Fibroblast of skin of left quadriceps (primary cell): ENCODE measurements around the gene ANKRD31.
"Not testable (repeated sequence)": the region's sequence is repeated elsewhere in the genome, so short reads cannot be mapped to it uniquely, and the experiment has no call there.

Source experiments
- DNase-seq, 2 experiments: peaks; one replicate each; pipeline ENCODE4 v3.0.0-alpha.2; 2013; ENCODE audit warnings: low read depth in 2 of 2

The ANKRD31 gene

DNA sequence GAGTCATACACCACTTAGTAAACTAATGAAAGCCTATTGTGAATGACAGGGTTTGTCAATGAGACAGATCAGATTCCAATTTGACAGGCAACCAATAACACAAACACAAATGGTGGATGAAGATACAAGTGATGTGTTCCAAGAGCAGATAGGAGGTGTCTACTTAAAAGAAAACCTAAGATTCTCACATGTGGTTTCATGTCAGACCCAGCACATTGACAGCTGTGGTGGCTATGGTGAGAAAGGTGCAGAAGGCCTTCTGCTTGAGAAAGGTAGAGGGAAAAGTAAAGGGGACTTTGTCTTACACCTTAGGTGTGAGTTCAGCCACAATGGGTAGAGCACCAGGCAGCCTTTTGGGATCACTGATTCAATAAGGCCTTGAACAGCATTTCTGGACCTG is 11.2 kb downstream of the ANKRD31 start:
- DNase-seq: no peak

DNA sequence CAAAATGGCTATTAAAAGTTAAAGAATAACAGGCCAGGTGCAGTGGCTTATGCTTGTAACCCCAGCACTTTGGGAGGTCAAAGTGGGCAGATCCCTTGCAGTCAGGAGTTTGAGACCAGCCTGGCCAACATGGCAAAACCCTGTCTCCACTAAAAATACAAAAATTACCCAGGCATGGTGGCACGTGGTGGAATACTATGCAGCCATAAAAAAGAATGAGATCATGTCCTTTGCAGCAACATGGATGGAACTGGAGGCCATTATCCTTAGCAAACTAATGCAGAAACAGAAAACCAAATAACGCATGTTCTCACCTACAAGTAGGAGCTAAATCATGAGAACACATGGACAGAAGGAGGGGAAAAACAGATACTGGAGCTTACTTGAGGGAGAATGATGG is 15.9 kb downstream of the ANKRD31 start:
- DNase-seq: not testable (repeated sequence)

DNA sequence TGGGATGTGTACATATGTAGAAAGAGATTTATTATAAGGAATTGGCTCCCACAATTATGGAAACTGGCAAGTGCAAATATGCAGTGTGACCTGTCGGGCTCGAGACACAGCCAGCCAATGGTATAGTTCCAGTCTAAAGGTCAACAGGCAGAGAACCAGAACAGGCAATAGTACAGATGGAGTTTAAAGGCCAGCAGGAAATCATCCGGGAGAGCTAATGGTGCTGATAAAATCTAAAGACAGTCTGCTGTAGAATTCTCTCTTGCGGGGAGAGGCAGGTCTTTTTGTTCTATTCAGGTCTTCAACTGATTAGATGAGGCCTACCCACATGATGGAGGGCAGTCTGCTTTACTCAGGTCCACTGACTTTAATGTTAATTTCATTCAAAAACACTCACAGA is 21.8 kb downstream of the ANKRD31 start:
- no peak for DNase-seq

DNA sequence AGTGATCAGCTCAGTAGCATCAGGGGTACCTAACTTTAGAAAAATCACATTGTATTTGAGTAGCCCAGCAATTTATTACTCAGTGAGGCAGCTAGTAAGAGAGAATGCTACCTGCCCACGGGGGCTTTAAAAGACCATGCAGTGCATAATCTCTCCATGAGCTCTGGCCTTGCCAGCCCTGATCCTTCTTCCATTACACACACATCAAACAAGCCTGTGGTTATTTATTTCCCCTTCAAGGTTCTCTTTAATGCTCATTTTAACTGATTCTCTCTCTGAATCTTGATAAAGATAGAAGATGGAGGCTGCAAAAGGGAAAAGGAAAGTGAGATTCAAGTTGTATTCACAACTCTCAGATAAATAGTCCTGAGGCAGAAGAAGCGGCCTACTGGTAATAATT is 22.3 kb downstream of the ANKRD31 start:
- no peak for DNase-seq

DNA sequence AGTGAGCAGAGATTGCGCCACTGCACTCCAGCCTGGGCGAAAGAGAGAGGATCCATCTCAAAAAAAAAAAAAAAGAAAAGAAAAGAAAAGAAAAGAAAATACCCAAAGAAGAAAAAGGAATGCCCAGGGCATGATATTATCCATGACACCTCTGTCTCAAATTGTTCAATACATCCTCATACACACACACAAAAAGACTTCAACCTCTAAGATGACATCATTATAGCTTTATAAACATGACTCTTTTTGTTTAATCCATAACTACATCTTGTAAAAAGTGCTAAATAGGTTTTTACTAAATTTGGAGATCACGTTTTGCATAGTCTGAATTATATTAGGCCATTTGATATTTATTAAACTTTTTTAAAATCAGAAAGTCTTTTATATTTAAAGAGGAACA is 33.1 kb downstream of the ANKRD31 start:
- DNase-seq: no peak

DNA sequence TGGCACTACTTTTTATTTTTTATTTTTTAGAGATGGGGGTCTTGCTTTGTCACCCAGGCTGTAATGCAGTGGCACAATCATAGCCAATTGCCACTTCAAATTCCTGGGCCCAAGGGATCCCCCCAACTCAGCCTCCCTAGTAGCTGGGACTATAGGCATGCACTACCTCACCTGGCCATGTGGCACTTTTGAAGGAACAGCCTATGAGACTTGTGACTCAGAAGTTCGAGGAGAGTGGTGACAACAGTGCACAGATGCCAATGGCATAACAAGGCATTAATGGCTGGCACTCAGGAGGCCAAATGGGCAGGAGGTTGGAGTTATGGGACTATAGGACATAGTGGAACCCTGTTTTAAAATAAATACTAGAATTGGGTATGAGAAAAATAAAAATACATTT is 33.7 kb downstream of the ANKRD31 start:
- no peak for DNase-seq

DNA sequence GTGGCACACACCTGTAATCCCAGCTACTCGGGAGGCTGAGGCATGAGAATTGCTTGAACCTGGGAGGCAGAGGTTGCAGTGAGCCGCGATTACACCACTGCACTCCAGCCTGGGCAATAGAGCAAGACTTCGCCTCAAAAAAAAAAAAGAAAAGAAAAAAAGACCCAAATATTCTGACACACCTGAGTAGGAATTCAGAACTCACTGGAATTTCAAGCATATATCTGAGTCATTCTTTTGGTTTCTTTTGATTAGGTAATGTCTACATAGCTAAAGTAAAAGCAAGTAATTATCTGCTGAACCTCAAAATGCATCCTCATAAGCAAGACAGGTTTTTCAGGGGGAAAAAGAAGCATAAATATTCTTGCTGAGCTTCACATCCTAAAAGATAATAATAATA is 35.9 kb downstream of the ANKRD31 start:
- DNase-seq: no peak

DNA sequence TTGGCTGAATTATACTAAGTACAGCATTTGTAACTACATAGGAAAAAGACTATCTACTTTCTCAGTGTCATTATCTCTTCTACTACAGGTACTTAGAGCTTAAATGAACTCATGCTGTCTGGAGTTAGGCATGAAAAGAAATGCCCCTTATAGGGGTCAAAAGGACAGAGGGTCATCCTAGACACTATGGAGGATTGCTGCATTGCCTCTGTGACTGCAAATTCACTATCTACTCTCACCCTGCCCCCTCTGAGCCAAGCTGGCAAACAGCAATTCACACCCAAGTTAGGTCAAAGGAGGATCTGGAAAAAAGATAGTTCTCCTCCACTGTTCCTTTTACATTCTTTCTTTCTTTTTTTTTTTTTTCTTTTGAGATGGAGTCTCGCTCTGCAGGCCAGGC is 36.7 kb downstream of the ANKRD31 start:
- no peak for DNase-seq

DNA sequence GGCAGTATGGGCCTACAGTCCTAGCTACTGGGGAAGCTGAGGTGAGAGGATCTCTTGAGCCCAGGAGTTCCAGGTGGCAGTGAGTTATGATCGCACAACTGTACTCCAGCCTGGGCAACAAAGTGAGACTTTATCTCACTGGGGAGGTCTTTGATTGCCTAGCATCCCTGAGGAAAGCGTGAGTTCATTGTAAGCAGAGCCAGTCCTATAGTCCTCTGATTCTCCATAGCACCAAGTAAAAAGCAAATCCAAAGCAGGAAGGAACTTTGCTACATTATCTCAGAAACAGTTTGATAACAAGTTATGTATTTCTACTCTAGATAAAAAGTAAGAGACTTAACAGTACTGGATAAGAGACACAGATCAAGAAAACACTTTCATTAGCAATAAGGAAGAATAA is 37.6 kb downstream of the ANKRD31 start:
- DNase-seq: no peak

DNA sequence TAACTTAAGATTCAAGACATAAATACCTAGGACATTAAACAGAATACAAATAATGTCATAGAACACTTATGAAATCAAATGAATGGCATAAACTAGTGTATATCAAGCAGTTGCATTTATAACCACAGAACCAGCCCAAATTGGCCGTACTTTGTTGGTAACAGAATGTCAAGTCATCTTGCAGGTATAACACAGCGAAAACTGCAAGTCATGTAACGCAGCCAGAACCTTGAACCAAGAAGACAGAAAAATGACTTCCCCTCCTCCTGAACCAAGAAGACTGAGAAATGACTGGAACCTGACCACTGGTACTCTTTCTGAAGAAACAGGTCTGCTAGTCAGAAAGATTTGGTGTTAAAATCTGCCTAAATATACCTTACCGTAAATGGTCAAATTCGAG is 38.9 kb downstream of the ANKRD31 start:
- no peak for DNase-seq

DNA sequence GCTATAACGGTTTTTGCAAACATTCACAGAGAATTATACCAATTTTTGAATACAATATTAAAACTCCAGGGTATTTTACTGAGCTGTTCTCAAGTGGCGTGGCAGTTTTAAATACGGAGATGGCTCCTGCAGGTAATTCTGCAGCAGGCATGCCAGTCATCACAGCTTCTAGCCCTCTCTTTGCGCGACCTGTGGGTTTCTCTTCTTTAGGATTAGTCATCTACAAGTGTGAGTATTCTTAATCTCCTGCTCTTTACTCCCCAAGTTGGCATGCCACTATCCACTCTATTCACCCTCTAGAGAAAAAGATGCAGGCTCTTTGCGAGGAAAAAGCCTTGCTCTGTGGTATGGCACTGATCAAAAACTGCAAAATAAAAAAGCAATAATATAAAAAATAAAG is 43.9 kb downstream of the ANKRD31 start:
- DNase-seq: no peak

DNA sequence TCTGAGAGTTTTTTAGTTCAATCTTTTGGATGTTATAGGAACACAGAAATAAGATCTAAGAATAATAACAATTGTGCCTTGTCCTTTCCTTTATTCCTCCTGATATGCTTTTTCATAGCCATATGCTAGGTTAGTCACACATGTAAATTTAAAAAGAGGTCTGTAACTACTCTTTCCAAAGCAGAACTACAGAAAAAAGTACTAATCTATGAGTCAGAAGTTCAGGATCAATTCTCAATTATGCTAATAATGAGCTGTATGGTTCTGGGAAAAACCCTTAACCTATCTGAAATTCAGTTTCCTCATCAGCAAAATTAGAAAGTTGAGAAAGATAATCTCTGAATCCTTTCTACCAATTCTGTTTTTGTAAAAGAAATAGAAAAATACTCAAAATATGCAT is 44.4 kb downstream of the ANKRD31 start:
- no peak for DNase-seq

DNA sequence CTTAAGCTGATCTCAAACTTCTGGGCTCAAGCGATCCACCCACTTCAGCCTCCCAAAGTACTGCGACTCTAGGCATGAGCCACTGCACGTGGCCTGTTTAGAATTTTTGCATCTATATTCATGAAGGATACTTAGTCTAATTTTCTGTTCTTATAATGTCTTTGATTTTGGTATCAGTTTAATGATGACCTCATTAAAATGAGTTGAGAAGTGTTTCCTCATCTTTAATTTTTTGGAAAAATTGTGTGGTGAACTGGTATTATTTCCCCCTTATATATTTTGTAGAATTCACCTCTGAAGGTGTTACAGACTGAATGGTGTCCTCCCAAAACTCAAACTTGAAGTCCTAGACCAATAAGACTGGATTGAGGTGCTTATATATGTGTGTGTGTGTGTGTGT is 46.5 kb downstream of the ANKRD31 start:
- no peak for DNase-seq

DNA sequence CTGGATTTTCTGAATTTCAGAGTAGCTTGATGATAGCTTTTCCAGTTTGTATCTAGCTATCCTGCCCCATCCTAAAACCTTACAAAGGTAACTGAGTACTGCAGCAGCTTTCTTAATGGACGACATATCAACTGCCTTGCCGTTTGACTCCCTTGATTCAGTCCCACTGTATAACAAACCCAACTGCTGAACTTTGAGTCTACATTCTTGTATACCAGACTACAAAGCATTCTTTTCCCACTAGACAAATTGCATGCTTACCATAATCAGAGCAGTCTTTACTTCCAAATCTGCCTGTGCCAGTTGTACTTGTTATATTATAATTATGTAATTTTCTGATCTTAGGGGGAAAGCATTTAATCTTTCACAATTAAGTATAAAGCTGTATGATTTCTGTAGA is 47.3 kb downstream of the ANKRD31 start:
- DNase-seq: no peak

DNA sequence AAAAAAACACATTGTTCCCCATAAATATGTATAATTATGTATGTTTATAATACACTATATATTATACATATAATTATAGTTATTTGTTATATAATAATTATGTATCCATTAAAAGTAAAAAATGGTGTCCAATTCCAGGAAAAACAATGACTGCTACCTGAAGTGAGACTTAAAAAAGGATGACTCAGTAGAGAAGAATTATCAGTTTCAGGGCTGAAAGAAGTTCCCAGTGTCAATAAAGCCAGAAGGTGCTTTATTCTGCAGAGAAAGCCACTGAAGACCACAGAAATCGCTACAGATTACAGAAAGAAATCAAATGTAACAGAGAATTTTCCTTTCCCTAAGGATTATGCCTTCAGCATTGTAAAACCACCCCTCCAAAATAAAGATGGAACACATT is 50.9 kb downstream of the ANKRD31 start:
- DNase-seq: no peak

DNA sequence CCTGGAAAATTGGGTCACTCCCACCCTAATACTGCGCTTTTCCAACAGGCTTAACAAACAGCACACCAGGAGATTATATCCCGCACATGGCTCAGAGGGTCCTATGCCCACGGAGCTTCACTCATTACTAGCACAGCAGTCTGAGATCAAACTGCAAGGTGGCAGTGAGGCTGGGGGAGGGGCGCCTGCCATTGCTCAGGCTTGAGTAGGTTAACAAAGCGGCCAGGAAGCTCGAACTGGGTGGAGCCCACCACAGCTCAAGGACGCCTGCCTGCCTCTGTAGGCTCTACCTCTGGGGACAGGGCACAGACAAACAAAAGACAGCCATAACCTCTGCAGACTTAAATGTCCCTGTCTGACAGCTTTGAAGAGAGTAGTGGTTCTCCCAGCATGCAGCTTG is 60.7 kb downstream of the ANKRD31 start:
- not testable (repeated sequence) for DNase-seq

DNA sequence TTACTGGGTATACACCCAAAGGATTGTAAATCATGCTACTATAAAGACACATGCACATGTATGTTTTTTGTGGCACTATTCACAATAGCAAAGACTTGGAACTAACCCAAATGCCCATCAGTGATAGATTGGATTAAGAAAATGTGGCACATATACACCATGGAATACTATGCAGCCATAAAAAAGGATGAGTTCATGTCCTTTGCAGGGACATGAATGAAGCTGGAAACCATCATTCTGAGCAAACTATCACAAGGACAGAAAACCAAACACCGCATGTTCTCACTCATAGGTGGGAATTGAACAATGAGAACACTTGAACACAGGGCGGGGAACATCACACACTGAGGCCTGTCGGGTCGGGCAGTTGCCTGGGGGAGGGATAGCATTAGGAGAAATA is 61.8 kb downstream of the ANKRD31 start:
- DNase-seq: not testable (repeated sequence)

DNA sequence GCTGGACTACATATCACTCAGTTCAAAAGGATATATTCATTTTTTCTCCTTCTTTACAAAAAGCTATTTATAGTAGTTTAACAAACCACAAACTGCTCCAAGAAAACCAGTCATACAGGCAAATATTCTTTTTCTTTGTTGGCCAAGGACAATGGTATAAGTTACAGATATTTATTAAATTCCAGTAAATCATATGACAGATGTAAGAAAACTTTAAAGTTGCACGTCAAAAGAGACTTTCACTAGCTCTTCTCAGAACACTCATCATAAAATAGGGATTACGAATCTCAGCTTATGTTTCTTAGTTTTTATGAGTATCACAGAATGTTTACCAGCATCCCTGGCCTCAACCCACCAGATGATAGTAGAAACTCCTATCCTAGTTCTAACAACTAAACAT is 67.2 kb downstream of the ANKRD31 start:
- DNase-seq: peak in 1 of 2 experiments; percentile 1

DNA sequence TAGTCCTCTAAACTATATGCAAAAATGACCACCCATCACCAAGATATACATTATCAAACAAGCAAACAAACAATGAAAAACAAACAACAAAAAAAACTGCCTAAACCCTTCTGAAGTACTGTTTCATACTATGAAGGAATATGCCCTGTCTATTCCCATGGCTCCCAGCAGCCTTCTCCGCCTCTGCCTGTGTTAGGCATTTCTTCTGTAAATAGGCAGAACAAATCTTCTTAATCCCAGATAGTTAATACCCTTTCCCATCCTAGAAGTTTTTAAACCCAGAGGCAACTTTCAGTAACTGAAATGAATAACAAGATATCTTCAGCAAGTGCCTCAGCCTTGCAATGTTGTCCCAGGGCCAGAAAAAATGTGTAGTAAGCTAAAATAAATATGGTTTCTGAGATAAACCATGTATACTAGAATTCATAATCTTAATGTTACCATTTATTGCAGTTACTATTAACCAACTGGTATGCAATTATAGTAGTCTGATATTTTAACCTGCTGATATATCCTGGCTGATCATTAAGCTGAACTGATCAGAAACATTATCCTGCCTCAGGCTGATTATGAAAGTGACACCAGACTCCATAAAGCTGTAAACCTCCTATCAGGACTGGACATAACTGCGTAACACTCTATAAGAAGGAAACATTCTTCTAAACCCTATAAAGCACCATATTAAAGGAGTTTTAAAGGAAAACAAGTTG is 68.5 kb downstream of the ANKRD31 start:
- no peak for DNase-seq

DNA sequence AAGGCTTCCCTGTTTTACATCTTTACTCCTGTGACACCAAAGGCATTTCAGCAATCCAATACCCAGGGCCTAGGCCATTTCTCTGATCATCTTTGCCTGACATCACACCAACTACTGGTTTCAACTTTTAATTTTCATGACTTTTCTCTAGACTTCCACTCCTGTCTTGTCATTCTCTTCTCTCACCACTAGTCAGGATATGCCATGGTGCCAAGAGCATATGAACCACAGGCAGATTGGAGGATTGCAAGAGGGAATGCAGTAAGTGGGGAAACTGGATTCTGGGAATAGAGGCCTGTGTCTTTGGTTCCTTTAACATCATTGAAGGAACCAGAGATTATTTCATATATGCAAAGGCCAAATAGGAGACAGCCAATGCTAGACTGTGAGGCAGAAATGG is 69.3 kb downstream of the ANKRD31 start:
- no peak for DNase-seq

DNA sequence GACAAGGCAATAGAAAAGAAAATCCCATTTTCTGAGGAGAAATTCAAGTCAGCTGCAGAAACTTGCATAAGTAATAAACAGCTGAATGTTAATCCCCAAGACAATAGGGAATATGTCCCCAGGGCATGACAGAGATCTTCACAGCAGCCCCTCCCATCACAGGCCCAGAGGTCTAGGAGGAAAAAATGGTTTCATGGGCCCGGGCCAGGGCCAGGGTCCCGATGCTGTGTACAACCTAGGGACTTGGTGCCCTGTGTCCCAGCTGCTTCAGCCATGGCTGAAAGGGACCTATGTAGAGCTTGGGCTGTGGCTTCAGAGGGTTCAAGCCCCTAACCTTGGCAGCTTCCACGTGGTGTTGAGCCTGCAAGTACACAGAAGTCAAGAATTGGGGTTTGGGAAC is 75.2 kb downstream of the ANKRD31 start:
- DNase-seq: not testable (repeated sequence)

DNA sequence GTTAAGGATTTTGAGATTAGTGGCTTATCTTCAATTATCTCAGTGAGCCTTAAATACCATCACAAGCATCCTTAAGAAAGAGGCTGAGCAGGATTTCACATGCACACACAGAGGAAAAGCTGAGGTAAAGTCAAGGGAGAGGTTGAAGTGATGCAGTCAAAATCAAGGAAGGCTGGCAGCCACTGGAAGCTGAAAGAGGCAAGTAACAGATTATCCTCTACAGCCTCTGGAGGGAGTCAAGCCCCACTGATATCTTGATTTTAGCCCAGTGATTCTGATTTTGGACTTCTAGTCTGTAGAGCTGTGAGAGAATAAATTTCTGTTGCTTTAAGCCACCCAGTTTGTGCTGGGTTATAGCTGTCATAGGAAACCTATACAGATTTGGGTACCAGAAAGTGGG is 80.1 kb downstream of the ANKRD31 start:
- no peak for DNase-seq

DNA sequence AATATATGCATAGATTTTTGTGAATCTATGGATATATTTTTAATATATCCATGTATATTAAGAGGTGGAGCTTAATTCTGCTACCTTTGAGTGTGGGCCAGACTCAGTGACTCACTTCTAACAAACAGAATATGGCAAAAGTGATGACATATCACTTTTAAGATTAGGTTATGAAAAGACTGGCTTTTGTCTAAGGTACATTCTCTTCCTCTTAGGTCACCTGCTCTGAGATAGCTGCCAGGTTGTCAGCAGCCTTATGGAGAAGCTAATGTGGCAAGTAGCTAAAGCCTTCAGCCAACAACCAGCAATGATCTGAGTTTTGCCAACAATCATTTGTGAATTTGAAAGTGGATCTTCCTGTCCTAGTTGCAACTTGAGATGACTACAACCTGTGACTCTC is 83.8 kb downstream of the ANKRD31 start:
- DNase-seq: no peak

DNA sequence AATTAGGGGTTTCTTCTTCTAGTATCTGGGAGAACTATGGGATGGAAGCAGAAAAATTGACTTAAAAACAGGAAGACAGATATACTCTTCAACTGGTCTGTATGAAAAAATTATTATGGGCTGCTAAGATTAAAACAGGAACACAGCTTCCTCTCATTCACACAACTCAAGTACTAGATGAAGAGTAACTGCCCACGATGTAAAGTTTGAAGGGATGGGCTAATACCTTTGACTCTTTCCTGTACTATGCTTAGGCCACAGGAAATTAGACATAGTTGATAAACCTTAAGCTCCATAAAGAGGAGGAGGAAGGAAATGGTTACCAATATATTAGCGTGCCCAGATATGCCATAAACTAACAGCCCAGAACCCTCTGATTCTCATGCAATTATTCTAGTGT is 88.6 kb downstream of the ANKRD31 start:
- no peak for DNase-seq
